Effector CD8-positive, alpha-beta T cell (primary cell): ENCODE measurements around the gene ADGRG6.
"Not testable (repeated sequence)": the region's sequence is repeated elsewhere in the genome, so short reads cannot be mapped to it uniquely, and the experiment has no call there.

Experiments
- DNase-seq: peaks from one replicate; lab custom pipeline; 2025; lab: John Stamatoyannopoulos, UW

Gene ADGRG6

GRCh38 chr6:142444881-142445301 is 143.1 kb downstream of the ADGRG6 start:
- no peak for DNase-seq

- no peak for DNase-seq
Measured at GRCh38 chr6:142446168-142446567, 144.4 kb downstream of the ADGRG6 start.

GRCh38 chr6:142446576-142446975 is 144.8 kb downstream of the ADGRG6 start:
- DNase-seq = no peak

GRCh38 chr6:142448091-142448729 is 146.4 kb downstream of the ADGRG6 start:
- DNase-seq = no peak

GRCh38 chr6:142450856-142451255 is 149.0 kb downstream of the ADGRG6 start:
- DNase-seq = not testable (repeated sequence)

- no peak for DNase-seq
Measured at GRCh38 chr6:142452993-142453392, 151.2 kb downstream of the ADGRG6 start.

- DNase-seq = not testable (repeated sequence)
Measured at GRCh38 chr6:142454196-142454595, 152.4 kb downstream of the ADGRG6 start.

GRCh38 chr6:142454848-142455247 is 153.0 kb downstream of the ADGRG6 start:
- not testable (repeated sequence) for DNase-seq

GRCh38 chr6:142455957-142456589 is 154.3 kb downstream of the ADGRG6 start:
- no peak for DNase-seq

GRCh38 chr6:142457638-142458406 is 156.0 kb downstream of the ADGRG6 start:
- no peak for DNase-seq

- no peak for DNase-seq
Measured at GRCh38 chr6:142458836-142459235, 157.0 kb downstream of the ADGRG6 start.

GRCh38 chr6:142459271-142459670 is 157.5 kb downstream of the ADGRG6 start:
- no peak for DNase-seq

GRCh38 chr6:142462260-142462659 is 160.5 kb downstream of the ADGRG6 start:
- no peak for DNase-seq

GRCh38 chr6:142463988-142464387 is 162.2 kb downstream of the ADGRG6 start:
- DNase-seq = no peak

GRCh38 chr6:142469220-142469619 is 167.4 kb downstream of the ADGRG6 start:
- DNase-seq = no peak

- no peak for DNase-seq
Measured at GRCh38 chr6:142470421-142470820, 168.6 kb downstream of the ADGRG6 start.

- no peak for DNase-seq
Measured at GRCh38 chr6:142474531-142475289, 172.9 kb downstream of the ADGRG6 start.

- DNase-seq = no peak
Measured at GRCh38 chr6:142476452-142476851, 174.6 kb downstream of the ADGRG6 start.

GRCh38 chr6:142478117-142478516 is 176.3 kb downstream of the ADGRG6 start:
- DNase-seq = no peak

- DNase-seq = no peak
Measured at GRCh38 chr6:142481466-142481865, 179.7 kb downstream of the ADGRG6 start.

GRCh38 chr6:142482249-142482648 is 180.4 kb downstream of the ADGRG6 start:
- DNase-seq = no peak

- DNase-seq = no peak
Measured at GRCh38 chr6:142482974-142483373, 181.2 kb downstream of the ADGRG6 start.
